HCEC 1CT (cell line): Measurements from ENCODE around the gene SPRED2.

ENCODE experiments used
- DNase-seq: peaks from one replicate; pipeline ENCODE4 v3.0.0-alpha.2; 2017

The SPRED2 gene, protein sequence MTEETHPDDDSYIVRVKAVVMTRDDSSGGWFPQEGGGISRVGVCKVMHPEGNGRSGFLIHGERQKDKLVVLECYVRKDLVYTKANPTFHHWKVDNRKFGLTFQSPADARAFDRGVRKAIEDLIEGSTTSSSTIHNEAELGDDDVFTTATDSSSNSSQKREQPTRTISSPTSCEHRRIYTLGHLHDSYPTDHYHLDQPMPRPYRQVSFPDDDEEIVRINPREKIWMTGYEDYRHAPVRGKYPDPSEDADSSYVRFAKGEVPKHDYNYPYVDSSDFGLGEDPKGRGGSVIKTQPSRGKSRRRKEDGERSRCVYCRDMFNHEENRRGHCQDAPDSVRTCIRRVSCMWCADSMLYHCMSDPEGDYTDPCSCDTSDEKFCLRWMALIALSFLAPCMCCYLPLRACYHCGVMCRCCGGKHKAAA

DNA sequence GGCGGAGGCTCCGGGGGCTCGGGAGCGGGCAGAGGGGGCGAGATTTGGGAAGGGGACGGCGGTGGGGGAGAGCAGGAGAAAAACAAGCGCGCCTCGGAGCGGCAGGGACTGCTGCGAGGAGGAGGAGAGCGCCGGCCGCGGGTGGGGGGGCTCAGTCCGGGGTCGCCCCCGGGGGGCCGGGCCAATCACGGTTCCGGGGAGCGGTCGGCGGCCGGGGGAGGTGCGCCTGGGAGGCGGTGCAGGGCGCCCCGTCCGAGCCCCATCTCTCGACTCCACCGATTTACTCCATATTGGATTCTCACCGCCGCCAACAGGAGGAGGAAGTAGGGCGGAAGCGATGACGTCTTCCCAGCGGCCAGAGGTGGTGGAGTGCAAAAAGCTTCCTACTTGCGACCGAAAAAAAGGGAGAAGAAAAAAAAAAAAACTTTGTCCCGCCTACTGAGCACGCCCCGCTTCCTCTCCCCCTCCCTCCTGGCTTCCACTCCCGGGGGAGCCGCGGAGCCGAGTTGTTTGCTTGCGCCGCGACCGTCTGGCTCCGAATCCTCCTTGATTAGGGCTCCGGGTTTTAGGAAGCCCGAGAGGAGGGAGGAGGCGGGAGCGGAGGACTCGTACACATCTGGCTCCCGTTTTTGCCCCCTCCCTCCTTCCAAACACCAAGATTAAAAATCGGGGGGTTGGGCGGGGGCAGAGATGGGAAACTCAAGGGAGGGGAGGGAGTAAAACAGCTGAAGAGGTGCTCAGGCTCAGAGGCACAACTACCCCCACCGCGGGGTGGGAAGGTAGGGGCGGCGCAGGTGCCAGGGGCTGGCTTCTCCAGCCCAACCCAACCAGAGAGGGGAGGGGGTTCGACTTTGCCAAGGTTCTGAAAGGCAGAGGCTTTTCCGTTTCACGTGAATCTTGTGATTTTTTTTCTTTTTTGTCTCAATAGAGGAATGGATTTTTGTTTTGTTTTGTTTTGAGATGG lies at the start of gene SPRED2:
SPRED2 (minus strand) TSS at position 373 of the 964 bp plus-strand sequence. CDS start 612 bp downstream, outside the sequence.
- peak; percentile 98 for DNase-seq

DNA sequence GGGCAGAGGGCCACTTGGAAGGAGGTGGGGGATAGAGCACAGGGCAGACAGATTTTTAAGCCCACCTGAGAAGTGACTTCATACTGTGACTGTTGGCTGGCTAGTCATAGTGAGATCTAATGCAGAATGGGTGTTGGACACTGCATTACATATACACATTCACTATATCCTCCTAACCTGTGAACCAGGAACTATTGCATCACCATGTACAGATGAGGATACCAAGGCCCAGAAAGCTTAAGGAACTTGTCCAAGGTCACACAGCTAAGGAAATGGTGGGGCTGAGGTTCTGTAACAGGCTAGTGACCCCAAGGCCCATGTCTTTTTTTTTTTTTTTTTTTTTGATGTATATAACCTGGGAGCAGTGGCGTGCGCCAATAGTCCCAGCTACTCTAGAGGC lies 49.6 kb upstream of the SPRED2 start:
- DNase-seq: no peak

DNA sequence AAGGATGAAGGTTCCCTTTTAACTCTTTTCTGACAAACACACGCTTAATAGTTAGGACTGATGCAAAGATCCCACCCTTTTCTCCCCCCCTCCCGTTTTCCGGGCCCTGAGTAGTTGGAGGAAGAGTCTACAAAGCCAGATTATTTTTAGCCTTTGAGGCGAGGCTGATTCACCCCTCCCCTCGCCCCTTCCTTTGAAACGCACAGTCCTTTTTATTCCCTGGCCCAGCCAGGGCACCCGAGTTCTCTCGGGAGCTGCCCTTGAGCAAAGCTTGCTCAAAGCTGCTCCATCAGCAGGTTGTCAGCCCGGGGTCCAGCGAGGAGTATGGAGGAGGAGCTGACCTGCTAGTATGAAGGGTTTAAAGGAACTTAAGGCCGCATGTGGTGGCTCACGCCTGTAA lies 47.1 kb upstream of the SPRED2 start:
- no peak for DNase-seq

DNA sequence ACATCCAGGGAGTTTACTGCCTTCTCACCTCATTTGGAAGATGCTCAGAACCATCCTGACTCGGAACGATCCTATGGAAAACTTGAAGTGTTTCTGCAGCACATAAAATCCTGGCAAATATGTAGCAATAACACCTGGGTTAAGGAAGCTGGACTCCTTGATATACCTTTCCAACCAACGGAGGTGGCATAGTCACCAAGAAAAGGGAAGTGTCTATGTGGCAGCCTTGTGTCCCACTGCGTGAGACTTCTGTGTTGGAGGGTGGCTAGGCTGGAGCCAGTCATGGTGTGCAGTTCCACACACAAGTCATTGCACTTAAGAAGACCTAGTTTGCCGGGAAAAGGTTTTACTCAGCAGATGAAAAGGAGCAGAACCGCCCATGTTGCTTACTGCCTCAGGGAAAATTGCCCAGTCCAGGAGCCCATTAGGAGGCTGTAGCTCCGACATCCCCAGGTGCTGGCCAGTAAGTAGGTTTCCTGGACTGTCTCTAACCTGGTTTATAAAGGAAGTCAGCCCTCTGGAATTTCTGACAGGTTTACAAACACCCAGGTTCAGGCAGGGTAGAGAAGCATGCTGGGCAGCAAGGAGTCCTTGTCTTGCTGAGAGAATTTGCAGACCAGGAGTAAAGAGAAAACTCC lies 46.2 kb upstream of the SPRED2 start:
- no peak for DNase-seq

DNA sequence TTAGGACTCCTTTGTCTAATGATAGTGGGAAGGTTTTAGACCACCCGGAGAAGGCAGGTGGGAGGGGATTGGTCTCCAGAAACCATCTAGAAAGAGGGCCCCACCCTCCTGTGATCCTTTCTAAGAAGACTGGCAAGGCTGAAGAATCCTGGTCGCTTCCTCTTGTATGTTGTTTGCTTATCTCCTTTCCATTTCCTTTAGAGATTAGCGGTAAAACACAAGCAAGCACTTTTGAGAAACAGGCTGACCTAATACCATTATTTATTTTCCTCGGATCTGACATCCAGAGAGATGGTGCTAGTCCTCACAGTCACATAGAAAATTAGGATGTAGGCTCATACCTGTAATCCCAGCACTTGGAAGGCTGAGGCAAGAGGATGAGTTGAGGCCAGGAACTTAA lies 45.2 kb upstream of the SPRED2 start:
- DNase-seq: no peak

DNA sequence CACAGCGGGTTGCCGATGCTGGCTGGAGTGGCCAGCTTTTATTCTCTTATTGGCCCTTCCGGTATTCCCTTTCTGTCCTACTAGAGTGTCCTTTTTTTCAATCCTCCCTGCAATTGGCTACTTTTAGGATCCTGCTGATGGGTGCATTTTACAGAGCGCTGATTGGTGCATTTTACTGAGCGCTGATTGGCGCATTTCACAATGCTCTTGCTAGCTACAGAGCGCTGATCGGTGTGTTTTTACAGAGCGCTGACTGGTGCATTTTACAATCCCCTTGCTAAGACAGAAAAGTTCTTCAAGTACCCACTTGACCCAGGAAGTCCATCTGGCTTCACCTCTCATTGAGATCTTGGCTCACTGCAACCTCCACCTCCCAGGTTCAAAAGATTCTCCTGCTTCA lies 44.4 kb upstream of the SPRED2 start:
- no peak for DNase-seq

DNA sequence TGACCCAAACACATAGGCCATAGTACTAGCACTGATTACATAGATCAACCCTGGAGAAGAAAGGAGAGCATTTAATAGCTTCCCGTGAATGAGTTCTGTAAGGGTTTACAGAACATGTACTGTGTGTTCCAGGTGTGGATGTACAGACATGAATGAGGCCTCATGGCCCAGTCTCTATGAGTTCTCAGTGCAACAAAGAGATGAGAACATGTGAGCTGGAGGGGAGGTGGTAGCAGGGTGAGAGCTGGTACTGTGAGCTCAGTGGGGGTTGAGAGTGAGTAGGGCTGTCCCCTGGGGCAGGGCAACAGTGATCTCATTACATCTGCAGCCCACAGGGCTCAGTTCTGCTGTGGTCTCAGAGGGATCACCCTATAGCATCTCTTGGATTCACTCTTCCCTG lies 42.6 kb upstream of the SPRED2 start:
- DNase-seq: no peak

DNA sequence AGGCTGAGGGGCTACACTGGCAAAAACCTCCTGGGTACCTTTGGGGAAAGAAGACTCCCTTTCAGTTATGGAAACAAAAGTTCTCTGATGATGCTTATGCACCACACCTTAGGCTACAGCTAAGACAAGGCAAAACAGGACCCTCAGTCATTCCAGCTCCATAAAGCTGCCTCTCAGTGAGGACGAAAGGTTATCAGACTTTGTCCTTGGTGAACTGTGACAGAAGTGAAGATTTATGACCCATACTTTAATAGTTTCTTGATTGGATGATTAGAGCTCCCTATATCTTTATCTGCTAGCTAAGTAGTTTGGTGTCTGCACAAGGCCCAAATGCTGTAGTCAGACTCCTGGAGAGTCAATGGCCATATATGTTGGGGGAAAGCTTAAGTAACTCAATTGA lies 40.6 kb upstream of the SPRED2 start:
- no peak for DNase-seq

DNA sequence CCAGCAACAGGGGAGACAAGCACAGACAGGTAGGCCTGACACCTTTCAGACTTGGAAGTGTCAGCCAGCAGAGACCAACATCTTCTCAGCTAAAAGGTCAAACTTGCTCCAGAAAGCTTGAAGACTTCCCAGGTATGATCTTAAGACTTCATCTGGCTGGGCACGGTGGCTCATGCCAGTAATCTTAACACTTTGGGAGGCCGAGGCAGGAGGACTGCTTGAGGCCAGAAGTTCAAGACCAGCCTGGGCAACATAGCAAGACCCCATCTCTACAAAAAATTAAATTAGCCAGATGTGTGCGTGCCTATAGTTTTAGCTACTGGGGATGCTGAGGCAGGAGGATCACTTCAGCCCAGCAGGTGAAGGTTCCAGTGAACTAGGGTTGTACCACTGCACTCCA lies 39.0 kb upstream of the SPRED2 start:
- no peak for DNase-seq

DNA sequence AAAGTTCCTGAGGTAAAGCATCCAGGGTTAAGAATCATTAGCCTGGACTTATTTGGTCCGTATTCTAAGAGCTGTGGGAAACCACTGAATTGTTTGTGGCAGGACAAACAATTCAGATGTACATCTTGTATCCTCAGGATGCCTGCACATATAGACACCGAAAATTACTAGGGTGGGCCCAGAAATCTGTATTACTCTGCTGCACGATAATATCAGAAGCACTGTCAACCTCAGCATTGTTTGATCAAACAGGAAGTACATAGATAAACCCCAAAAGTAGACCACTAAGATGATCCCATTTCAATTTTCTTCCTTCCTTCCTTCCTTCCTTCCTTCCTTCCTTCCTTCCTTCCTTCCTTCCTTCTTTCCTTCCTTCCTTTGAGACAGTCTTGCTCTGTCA lies 34.2 kb upstream of the SPRED2 start:
- no peak for DNase-seq

DNA sequence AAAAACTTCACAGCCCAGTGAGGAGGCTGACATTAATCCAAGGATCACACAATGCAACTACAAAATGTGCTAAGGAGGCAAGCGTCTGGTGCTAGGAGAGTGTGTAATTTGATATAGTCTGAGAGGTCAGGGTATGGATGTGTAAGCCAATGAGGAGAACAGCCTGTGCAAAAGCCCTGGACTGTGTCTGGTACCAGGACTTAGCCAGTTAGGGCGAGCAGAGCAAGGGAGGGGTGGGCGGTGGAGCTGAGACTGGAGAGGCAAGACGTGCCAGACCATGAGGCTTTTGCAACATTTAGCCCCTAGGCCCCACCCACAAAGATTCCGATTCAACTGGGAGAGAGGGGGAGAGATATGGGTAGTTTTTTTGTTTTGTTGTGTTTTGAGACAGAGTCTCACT lies 33.5 kb upstream of the SPRED2 start:
- no peak for DNase-seq

DNA sequence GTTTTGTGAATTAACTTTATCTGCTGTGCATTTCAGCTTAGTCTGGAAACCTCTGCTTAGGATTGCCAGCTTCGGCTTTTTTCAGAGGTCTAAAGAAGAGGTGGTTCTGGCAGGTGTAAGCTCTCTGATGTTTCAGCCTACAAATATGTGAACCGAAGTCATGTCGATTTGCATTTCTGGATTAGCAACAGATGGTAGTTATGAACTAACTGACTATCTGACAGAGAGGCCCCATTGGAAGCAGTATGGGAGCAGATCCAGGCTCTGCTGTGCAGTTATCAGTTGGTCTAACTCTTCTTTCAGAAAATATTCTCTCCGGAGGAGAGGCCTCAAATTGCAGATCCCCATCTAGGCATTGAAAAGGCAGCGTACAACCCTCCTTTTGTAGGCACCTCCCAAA lies 32.7 kb upstream of the SPRED2 start:
- DNase-seq: no peak

DNA sequence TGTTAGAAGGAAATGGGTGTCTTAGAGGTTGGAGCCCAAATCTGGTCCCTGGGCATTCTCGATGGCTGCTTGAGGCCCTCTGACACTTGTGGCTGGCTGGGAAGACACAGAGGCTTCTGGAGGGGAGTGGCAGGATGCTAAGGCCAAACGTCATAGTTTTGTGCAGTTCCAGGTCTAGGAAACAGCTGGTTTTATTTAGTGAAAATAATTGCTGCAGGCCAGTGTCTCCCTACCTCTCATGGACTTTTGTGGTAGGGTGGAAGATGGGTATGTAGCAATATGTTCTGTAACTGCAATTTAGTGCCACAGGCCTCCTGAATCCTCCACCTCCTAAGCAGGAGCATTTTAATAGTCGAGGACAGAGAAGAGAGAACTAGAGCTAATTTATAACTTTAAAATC lies 32.2 kb upstream of the SPRED2 start:
- no peak for DNase-seq

DNA sequence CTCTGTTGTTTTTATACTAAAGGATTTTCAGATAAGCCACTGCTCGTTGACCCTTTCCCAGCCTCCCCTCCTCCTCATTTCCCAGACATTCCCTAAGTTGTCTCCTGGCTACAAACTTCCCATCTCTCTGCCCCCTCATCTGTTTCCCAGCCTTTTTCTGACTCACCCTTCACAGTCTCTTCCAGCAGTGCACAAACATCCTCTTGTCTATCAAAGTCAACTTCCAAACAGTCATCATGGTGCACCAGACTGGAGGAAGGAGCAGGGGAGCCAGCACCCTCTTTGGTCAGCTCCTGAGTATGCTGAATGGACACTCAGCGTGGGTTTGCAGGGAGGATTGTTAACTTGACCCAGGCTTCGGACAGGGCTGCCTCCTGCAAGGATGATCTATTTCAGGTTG lies 26.6 kb upstream of the SPRED2 start:
- DNase-seq: peak; percentile 22

DNA sequence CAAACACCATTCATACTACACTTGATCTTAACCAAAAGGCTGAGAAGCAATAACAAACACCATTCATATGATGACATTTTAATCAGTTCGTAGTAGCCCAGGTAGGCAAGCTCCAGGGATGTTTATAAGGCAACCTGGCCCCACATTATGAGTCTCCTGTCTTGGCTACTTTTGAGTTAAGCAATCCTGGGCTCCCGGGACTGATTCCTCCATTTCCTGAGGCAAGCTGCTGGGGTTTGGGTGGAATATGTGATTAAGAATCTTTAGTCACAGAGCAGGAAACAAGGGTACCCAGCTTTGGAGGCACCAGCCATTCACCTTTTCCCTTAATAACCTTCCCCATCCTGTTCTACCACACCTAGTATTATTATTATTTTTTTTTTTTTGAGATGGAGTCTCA lies 24.5 kb upstream of the SPRED2 start:
- no peak for DNase-seq

DNA sequence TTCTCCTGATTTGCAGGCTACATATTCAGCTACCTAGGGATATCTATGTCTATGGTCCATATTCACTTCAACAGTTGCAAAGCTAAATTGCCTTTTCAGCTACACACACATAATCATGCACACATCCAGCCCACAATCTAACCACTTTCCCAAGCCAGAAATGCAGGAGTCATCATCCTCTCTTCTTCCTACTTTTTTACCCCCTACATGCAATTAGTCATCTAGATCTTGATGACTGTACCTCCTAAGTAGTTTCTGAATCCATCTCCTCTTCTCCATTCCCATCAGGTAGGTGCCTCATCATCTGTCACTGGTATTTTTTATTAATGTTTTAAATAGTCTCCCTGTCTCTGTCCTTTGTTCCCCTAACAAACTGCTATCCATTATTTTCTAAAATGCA lies 23.7 kb upstream of the SPRED2 start:
- peak; percentile 83 for DNase-seq

DNA sequence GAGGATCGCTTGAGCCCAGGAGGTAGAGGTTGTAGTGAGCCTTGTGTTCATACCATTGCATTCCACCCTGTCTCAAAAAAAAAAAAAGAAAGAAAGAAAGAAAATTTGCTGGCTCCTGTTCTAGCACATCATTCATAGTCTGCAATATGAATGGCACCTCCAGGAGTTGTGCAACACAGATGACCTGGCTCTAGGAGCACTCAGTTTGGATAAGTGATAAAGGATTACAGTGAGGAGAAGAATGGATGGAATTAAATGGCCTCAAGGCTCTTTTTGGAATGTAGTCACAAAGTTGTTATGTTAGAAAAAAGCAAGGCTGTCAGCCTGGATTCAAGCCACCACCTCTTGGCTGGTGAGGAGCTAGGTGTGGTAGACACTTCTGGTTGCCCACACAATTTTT lies 21.5 kb upstream of the SPRED2 start:
- no peak for DNase-seq

DNA sequence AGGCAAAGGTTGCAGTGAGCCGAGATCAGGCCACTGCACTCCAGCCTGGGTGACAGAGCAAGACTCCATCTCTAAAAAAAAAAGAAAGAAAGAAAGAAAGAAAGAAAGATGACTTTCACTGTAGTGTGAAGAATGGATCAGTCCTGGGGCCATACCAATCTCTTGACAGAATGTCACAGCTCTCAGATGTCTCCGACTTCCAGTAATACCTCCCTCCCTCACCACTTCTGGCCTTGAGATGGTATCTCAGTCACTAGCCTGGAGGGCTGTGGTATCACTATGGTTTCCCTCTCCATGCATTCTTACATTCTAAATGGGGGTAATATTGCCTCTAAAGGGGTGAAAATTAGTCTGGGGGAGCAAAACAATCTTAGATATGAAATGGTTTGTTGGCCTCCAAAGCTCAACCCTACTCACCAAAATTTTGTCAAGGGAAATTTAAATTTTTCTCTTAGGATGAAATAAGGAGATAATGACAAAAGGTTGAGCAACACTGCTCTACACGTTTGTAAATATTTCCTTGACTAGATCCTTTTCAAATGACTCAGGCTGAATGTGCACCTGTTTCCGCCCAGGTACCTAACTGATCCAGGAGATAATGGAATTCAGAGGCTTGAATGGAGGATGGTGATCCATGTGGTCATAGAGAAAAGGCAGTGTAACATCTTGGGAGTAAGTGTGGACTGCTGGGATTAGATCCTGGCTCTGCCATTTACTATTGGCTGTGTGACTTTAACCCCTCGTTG lies 19.9 kb upstream of the SPRED2 start:
- no peak for DNase-seq

DNA sequence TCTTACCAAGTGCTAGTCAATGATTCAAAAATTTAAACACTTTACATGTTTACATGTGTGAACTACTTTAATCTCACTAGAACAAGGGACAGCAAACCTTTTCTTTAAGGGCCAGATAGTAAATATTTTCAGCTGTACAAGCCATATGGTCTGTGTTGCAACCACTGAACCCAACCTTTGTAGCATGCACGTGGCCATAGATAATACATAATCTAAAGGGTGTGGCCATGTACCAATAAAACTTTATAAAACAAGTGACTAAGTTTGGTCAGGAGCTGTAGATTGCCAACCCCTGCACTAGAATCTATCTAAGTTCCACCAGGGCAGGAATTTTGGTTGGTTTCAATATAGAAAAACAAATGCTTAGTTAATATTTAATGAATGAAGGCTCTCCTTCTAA lies 18.4 kb upstream of the SPRED2 start:
- DNase-seq: no peak

DNA sequence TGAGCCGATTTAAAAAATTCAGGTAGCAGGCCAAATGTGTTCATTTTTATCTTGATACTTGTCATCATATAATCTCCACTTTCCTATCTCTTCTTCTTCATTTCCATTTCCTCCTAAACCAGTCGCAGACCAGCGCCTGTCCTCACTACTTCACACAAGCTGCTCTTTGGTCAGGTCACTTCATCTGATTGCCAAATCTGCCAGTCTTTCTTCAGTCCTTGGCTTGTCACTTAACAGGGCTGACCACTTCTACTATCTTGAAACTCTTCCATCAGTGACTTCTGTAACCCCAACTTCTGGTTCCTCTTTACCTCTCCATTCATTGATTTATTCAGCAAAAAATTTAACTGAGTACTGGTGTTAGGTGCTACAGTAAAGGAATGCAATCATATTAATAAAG lies 18.0 kb upstream of the SPRED2 start:
- DNase-seq: no peak

DNA sequence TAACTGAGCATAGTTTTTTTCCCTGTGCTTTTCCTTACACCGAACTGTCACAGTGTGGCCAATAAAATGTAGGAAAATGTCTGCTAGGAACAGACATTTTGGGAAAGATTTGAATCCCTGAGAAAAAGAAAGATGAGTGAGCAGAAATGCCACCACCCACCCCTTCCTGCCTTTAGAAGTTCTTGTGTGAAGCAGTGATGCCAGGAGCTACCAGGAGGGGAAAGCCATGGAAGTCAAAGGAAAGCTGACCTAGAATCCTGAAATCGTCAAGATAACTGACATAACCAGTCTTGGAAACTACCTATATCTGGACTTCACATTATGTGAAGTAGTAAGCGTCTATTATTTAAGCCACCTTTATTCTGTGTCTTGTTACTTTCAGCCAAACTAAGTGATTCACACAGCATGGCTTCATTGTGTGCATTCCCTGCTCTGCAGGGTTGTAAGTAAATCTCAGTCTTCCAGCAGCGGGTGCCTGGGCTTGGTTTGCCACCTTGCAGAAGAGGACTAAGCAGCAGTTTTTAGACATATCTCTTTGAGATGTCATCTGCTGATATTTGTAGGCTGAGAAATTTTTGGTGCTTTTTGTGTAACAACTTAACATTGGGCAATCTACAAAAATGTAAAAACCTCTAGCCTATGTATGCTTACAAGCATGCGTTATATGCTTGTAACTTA lies 11.2 kb upstream of the SPRED2 start:
- DNase-seq: no peak

DNA sequence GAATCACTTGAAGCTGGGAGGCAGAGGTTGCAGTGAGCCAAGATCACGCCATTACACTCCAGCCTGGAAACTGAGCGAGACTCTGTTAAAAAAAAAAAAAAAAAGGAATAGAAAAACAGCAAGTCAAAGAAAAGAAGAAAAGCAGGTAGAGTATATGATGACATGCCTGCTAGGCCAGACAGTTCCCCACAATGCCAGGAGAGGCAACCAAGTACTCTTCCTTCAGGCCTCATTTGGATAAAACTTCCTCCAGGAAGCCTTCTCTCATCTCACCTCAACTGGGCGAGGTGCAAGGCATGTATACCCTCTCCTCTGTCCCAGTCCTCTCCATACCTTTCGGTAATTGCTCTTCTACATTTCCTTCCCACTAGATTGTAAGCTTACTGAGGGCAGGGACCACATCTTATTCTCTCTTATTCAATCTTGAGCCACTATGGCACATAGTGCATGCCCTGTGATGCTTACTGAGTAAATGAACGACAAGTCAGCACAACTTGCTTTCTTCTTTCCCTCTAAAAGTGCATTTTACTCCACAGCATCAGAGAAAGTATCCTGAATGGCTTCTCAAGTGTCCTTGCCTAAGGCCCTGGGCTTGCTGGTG lies 10.1 kb upstream of the SPRED2 start:
- DNase-seq: no peak
